Naive thymus-derived CD4-positive, alpha-beta T cell (primary cell): ENCODE data around the gene CCNC. TPM values are rescaled to one million over a fixed set of nuclear protein-coding genes. Genes with fewer than 3 reads are reported as not detected.

Source experiments
- ATAC-seq: fragments of 150-1000 bp; cut with Tn5 transposase; 2 replicates; pipeline ENCODE4 v1.10.0; 2021; ENCODE audit warnings: mild to moderate bottlenecking, moderate library complexity
- CTCF ChIA-PET: fragments of 350-600 bp; sonication (Branson Sonifier 250); formaldehyde crosslinking; loops from one replicate; lab custom pipeline; 2021; ENCODE audit warnings: antibody characterized with exemption; lab: Charles Lee
- POLR2A ChIA-PET: fragments of 350-600 bp; sonication (Branson Sonifier 250); formaldehyde crosslinking; loops from one replicate; lab custom pipeline; 2021; ENCODE audit warnings: antibody characterized with exemption, inconsistent platforms; lab: Charles Lee
- DNase-seq, 9 donors: peaks; one replicate each; pipeline versions ENCODE4 v3.0.0 to v3.0.0-alpha.2; 2020 to 2022; ENCODE audit warnings: mixed read lengths in 1 of 9
- H3K27ac ChIP-seq: one replicate; pipeline ENCODE4 v1.7.0; 2013; ENCODE audit warnings: mild to moderate bottlenecking, low read depth, low read length, moderate library complexity
- H3K27me3 ChIP-seq, 2 donors: one replicate each; pipeline ENCODE4 v1.7.0; 2013; ENCODE audit warnings: low read length in 2 of 2, mild to moderate bottlenecking in 2 of 2, moderate library complexity in 2 of 2; ENCODE audit not compliant: control insufficient read depth in 2 of 2, insufficient read depth in 2 of 2
- H3K36me3 ChIP-seq, 3 experiments: 1 replicate in 2 of 3; 2 replicates in 1 of 3; pipeline ENCODE4 v1.7.0; 2013; ENCODE audit warnings: low read length in 3 of 3, mild to moderate bottlenecking in 3 of 3, moderate library complexity in 1 of 3; ENCODE audit not compliant: insufficient read depth in 3 of 3, control insufficient read depth in 2 of 3
- H3K4me1 ChIP-seq, 2 donors: one replicate each; pipeline ENCODE4 v1.7.0; 2013; ENCODE audit warnings: low read length in 2 of 2, mild to moderate bottlenecking in 2 of 2, moderate library complexity in 1 of 2; ENCODE audit not compliant: control insufficient read depth in 2 of 2, insufficient read depth in 2 of 2
- H3K4me3 ChIP-seq: 2 replicates; pipeline ENCODE4 v1.7.0; 2013; ENCODE audit warnings: mild to moderate bottlenecking, low read length
- H3K9me3 ChIP-seq, 3 experiments: 1 replicate in 2 of 3; 2 replicates in 1 of 3; pipeline ENCODE4 v1.7.0; 2013; ENCODE audit warnings: low read length in 3 of 3; ENCODE audit not compliant: control insufficient read depth in 2 of 3
- H3K27ac Mint-ChIP-seq, 9 donors: one replicate each; pipeline ENCODE4 v1.8.0; 2020 to 2022; ENCODE audit warnings: mixed read lengths in 9 of 9, mild to moderate bottlenecking in 8 of 9, moderate library complexity in 5 of 9, inconsistent platforms in 2 of 9
- H3K27me3 Mint-ChIP-seq, 5 donors: one replicate each; pipeline ENCODE4 v1.8.0; 2021 to 2022; ENCODE audit warnings: mixed read lengths in 5 of 5, mild to moderate bottlenecking in 1 of 5
- H3K36me3 Mint-ChIP-seq, 5 donors: one replicate each; pipeline ENCODE4 v1.8.0; 2020 to 2022; ENCODE audit warnings: mixed read lengths in 5 of 5, mild to moderate bottlenecking in 3 of 5, inconsistent platforms in 1 of 5
- H3K4me1 Mint-ChIP-seq, 7 donors: one replicate each; pipeline ENCODE4 v1.8.0; 2020 to 2022; ENCODE audit warnings: mixed read lengths in 7 of 7, mild to moderate bottlenecking in 3 of 7, inconsistent platforms in 1 of 7
- H3K4me3 Mint-ChIP-seq, 10 donors: one replicate each; pipeline ENCODE4 v1.8.0; 2020 to 2022; ENCODE audit warnings: mild to moderate bottlenecking in 10 of 10, mixed read lengths in 10 of 10, moderate library complexity in 6 of 10, inconsistent platforms in 2 of 10
- H3K9me3 Mint-ChIP-seq, 11 donors: one replicate each; pipeline ENCODE4 v1.8.0; 2020 to 2022; ENCODE audit warnings: mixed read lengths in 11 of 11, mild to moderate bottlenecking in 4 of 11, inconsistent platforms in 1 of 11, moderate library complexity in 1 of 11
- intact Hi-C, 2 donors: fragments of 100-400 bp; cut with micrococcal nuclease; formaldehyde crosslinking; loops; one replicate each; pipeline ENCODE4 v1.15.1; 2023
- polyA plus RNA-seq, 2 donors: library from polyadenylated mRNA; unstranded; fragments of 300-500 nt; fragmentation: Illumina TruSeq; gene quantifications; one replicate each; pipeline ENCODE4 v1.2.3, GENCODE V29; 2021
- total RNA-seq, 6 experiments: library from RNA in 5 of 6; stranded (reverse) in 5 of 6; gene quantifications; 1 replicate in 5 of 6; 2 replicates in 1 of 6; pipeline ENCODE4 v1.2.3 and lab custom pipeline; 2021 to 2026

CCNC gene
- total and polyA plus RNA-seq, 7 experiments from 2014 or later: 31.4 to 45.4 (median 37.3) TPM

- H3K27me3 ChIP-seq: peaks cover 14 to 19% of the 10 kb centered on the region in 2 donors
- H3K4me1 ChIP-seq: peaks cover 8 to 14% of the 10 kb centered on the region in 2 donors
- no peak overlapping the region for H3K4me3 ChIP-seq
- Mint-ChIP-seq H3K27ac (no peak overlapping the region), H3K36me3 (peaks cover 0 to 8% (median 0%) of the 10 kb centered on the region in 5 donors), H3K9me3 (peaks cover 0 to 22% (median 7%) of the 10 kb centered on the region in 11 donors), H3K4me1 (peaks cover 16 to 35% (median 26%) of the 10 kb centered on the region in 7 donors), H3K27me3 (peaks cover 70 to 83% (median 77%) of the 10 kb centered on the region in 5 donors), H3K4me3 (peak overlapping the region in 8 of 10 donors; percentile 7 to 89 (median 47))
- DNase-seq (no peak), ATAC-seq (no peak)
- intact Hi-C loops: no loop called here
- H3K9me3 ChIP-seq: no peaks in the 10 kb centered on the region
- ChIA-PET POLR2A (interaction anchor here (0.6 kb wide), 2 partner anchors 19 to 34 kb away, joined by 3 to 7 read pairs; no protein-coding TSS in a partner anchor), CTCF (no interaction called here)
- no peak overlapping the region for H3K27ac ChIP-seq
- H3K36me3 ChIP-seq: no peaks in the 10 kb centered on the region
Measured at GRCh38 chr6:99590728-99591672, 22.5 kb upstream of the CCNC start.

- H3K27me3 ChIP-seq: peaks cover 14 to 19% of the 10 kb centered on the region in 2 donors
- ChIA-PET CTCF (interaction anchor here (0.6 kb wide), 1 partner anchor 196 kb away, joined by 6 read pairs; the partner anchor contains the start of gene COQ3), POLR2A (interaction anchor here (1.7 kb wide), 1 partner anchor 21 kb away, joined by 7 read pairs; the partner anchor contains the start of gene CCNC)
- Mint-ChIP-seq H3K4me1 (peaks cover 16 to 35% (median 26%) of the 10 kb centered on the region in 7 donors), H3K9me3 (peaks cover 0 to 13% (median 3%) of the 10 kb centered on the region in 11 donors), H3K4me3 (peak overlapping the region; percentile 60 to 92 (median 87)), H3K27ac (peak overlapping the region in 1 of 9 donors; percentile 58), H3K36me3 (peaks cover 0 to 4% (median 0%) of the 10 kb centered on the region in 5 donors), H3K27me3 (peaks cover 66 to 84% (median 71%) of the 10 kb centered on the region in 5 donors)
- H3K4me3 ChIP-seq: no peak overlapping the region
- no peak overlapping the region for H3K27ac ChIP-seq
- ATAC-seq (no peak), DNase-seq (no peak)
- peaks cover 8 to 14% of the 10 kb centered on the region in 2 donors for H3K4me1 ChIP-seq
- intact Hi-C loops: loop anchor here (2.0 to 5.0 kb wide), 2 partner anchors 13 to 32 kb away; no protein-coding TSS in a partner anchor
- H3K9me3 ChIP-seq: no peaks in the 10 kb centered on the region
- H3K36me3 ChIP-seq: no peaks in the 10 kb centered on the region
Measured at GRCh38 chr6:99589907-99590493, 21.5 kb upstream of the CCNC start.

GRCh38 chr6:99589290-99589672 is 20.8 kb upstream of the CCNC start:
- DNase-seq (peak in 1 of 9 donors; percentile 28), ATAC-seq (peak; percentile 4)
- no peak overlapping the region for H3K27ac ChIP-seq
- peaks cover 8 to 14% of the 10 kb centered on the region in 2 donors for H3K4me1 ChIP-seq
- H3K4me3 Mint-ChIP-seq: peak overlapping the region; percentile 84 to 92 (median 88)
- peaks cover 14 to 19% of the 10 kb centered on the region in 2 donors for H3K27me3 ChIP-seq
- peaks cover 0 to 4% (median 0%) of the 10 kb centered on the region in 5 donors for H3K36me3 Mint-ChIP-seq
- ChIA-PET POLR2A (interaction anchor here (1.7 kb wide), 1 partner anchor 21 kb away, joined by 7 read pairs; the partner anchor contains the start of gene CCNC), CTCF (no interaction called here)
- no peak overlapping the region for H3K27ac Mint-ChIP-seq
- H3K4me3 ChIP-seq: peak overlapping the region; percentile 68
- H3K4me1 Mint-ChIP-seq: peaks cover 16 to 35% (median 26%) of the 10 kb centered on the region in 7 donors
- no peaks in the 10 kb centered on the region for H3K9me3 ChIP-seq
- H3K9me3 Mint-ChIP-seq: peaks cover 0 to 6% (median 0%) of the 10 kb centered on the region in 11 donors
- H3K36me3 ChIP-seq: no peaks in the 10 kb centered on the region
- peaks cover 64 to 85% (median 70%) of the 10 kb centered on the region in 5 donors for H3K27me3 Mint-ChIP-seq
- intact Hi-C loops: loop anchor here (2.0 to 5.0 kb wide), 2 partner anchors 14 to 33 kb away; no protein-coding TSS in a partner anchor

GRCh38 chr6:99588618-99589289 is 20.3 kb upstream of the CCNC start:
- Histone ChIP-seq H3K27me3 (peaks cover 14 to 19% of the 10 kb centered on the region in 2 donors), H3K4me1 (peaks cover 8 to 14% of the 10 kb centered on the region in 2 donors), H3K36me3 (no peaks in the 10 kb centered on the region), H3K9me3 (no peaks in the 10 kb centered on the region), H3K27ac (no peak overlapping the region), H3K4me3 (peak overlapping the region; percentile 68)
- H3K4me3 Mint-ChIP-seq: peak overlapping the region; percentile 84 to 92 (median 88)
- intact Hi-C loops: loop anchor here (1.0 to 5.0 kb wide), 5 partner anchors 14 to 202 kb away; partner anchors contain the start of gene CCNC (in 1 of the 2)
- peaks cover 0 to 4% (median 0%) of the 10 kb centered on the region in 5 donors for H3K36me3 Mint-ChIP-seq
- peaks cover 59 to 84% (median 66%) of the 10 kb centered on the region in 5 donors for H3K27me3 Mint-ChIP-seq
- H3K9me3 Mint-ChIP-seq: peaks cover 0 to 2% (median 0%) of the 10 kb centered on the region in 11 donors
- CTCF ChIA-PET: interaction anchor here (1.1 to 1.2 kb wide), 2 partner anchors 156 to 157 kb away, joined by 3 read pairs; no protein-coding TSS in a partner anchor
- POLR2A ChIA-PET: interaction anchor here (1.7 kb wide), 1 partner anchor 20 kb away, joined by 7 read pairs; the partner anchor contains the start of gene CCNC
- H3K4me1 Mint-ChIP-seq: peaks cover 16 to 35% (median 26%) of the 10 kb centered on the region in 7 donors
- ATAC-seq: peak; percentile 89
- DNase-seq: peak; percentile 33 to 67 (median 59)
- H3K27ac Mint-ChIP-seq: peak overlapping the region in 2 of 9 donors; percentile 43 to 45

GRCh38 chr6:99587792-99588191 is 19.3 kb upstream of the CCNC start:
- H3K4me3 ChIP-seq: no peak overlapping the region
- peaks cover 0 to 2% (median 0%) of the 10 kb centered on the region in 5 donors for H3K36me3 Mint-ChIP-seq
- DNase-seq (no peak), ATAC-seq (no peak)
- peaks cover 16 to 35% (median 26%) of the 10 kb centered on the region in 7 donors for H3K4me1 Mint-ChIP-seq
- peaks cover 11 to 16% of the 10 kb centered on the region in 2 donors for H3K27me3 ChIP-seq
- H3K27me3 Mint-ChIP-seq: peaks cover 59 to 86% (median 66%) of the 10 kb centered on the region in 5 donors
- H3K4me1 ChIP-seq: peaks cover 8 to 14% of the 10 kb centered on the region in 2 donors
- H3K4me3 Mint-ChIP-seq: peak overlapping the region in 1 of 10 donors; percentile 87
- intact Hi-C loops: loop anchor here (1.0 to 5.0 kb wide), 5 partner anchors 15 to 203 kb away; partner anchors contain the start of gene CCNC (in 1 of the 2)
- H3K27ac Mint-ChIP-seq: no peak overlapping the region
- ChIA-PET POLR2A (no interaction called here), CTCF (interaction anchor here (1.1 to 1.2 kb wide), 2 partner anchors 157 to 158 kb away, joined by 3 read pairs; no protein-coding TSS in a partner anchor)
- peaks cover 0 to 2% (median 0%) of the 10 kb centered on the region in 11 donors for H3K9me3 Mint-ChIP-seq
- H3K36me3 ChIP-seq: no peaks in the 10 kb centered on the region
- no peak overlapping the region for H3K27ac ChIP-seq
- no peaks in the 10 kb centered on the region for H3K9me3 ChIP-seq
